GM13976 (cell line): Measurements from ENCODE around the gene MRPL53.
A peak's percentile ranks its signal among the peaks of the same experiment; 100 is the strongest.

Experiments
- DNase-seq: peaks from one replicate; pipeline ENCODE4 v3.0.0; 2012; ENCODE audit warnings: low spot score
- in situ Hi-C: fragments of 300-500 bp; cut with MboI; formaldehyde crosslinking; loops from one replicate; pipeline ENCODE4 v1.12.0; 2022; ENCODE audit warnings: low sequenced_read_pairs, mixed read lengths, inconsistent platforms; ENCODE audit not compliant: unreplicated experiment
- TF ChIP-seq, protein P1 (sequence below): IDR thresholded peaks from 2 replicates; pipeline ENCODE4 v1.5.1; 2012; ENCODE audit warnings: borderline replicate concordance, mild to moderate bottlenecking; ENCODE audit not compliant: insufficient read depth; ENCODE audit errors: extremely low read depth, missing control alignments, control extremely low read depth

Gene MRPL53

DNA sequence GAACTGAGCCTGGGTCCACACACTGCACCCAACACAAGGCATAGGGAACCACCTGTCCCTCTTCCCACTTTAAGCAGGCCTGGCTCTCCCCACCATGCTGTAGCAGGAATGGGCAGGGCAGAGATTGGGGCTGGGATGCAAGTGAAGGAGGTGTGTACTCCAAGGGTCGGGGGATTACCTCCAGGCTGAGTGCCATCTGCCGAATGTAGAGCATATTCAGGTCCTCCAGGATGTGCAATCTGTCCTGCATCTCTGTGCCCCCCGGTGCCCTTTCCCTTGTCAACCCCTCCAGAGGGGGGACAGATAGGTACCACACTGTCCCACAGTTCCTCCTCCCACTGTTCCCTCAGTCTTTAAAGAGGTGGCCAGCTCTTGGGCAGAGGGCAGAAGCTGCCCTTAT, 33.1 kb downstream of the MRPL53 start:
- TF ChIP-seq, protein P1, sequence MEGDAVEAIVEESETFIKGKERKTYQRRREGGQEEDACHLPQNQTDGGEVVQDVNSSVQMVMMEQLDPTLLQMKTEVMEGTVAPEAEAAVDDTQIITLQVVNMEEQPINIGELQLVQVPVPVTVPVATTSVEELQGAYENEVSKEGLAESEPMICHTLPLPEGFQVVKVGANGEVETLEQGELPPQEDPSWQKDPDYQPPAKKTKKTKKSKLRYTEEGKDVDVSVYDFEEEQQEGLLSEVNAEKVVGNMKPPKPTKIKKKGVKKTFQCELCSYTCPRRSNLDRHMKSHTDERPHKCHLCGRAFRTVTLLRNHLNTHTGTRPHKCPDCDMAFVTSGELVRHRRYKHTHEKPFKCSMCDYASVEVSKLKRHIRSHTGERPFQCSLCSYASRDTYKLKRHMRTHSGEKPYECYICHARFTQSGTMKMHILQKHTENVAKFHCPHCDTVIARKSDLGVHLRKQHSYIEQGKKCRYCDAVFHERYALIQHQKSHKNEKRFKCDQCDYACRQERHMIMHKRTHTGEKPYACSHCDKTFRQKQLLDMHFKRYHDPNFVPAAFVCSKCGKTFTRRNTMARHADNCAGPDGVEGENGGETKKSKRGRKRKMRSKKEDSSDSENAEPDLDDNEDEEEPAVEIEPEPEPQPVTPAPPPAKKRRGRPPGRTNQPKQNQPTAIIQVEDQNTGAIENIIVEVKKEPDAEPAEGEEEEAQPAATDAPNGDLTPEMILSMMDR = no peak
- in situ Hi-C loops = no loop called here
- DNase-seq = no peak

GRCh38 chr2:74438248-74438647, 34.2 kb downstream of the MRPL53 start:
- in situ Hi-C loops = no loop called here
- no peak for DNase-seq
- TF ChIP-seq, protein P1 = no peak

- peak; percentile 57 for DNase-seq
- TF ChIP-seq, protein P1 = no peak
- in situ Hi-C loops = no loop called here
Measured at GRCh38 chr2:74436848-74437695, 35.4 kb downstream of the MRPL53 start.

GRCh38 chr2:74436111-74436805, 36.2 kb downstream of the MRPL53 start:
- DNase-seq = no peak
- in situ Hi-C loops = no loop called here

DNA sequence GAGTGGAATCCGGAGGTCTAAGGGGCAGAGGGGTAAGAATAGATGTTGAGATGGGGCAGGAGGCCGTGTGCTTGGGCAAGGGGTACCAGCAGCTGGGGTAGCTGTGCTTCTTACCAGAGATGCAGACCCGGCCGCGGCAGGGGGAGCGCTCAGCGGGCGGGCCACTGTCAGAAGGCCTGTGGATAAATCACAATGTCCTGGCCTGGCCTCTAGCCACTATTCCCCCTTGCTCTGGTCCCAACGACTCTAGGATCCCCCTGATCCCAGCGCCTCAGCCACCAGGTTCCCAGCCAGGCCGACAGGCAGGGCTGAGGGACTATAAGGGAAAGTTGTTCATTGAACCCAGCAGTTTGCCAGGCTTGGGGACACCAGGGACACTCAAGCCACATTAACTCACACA, 42.0 kb downstream of the MRPL53 start:
- in situ Hi-C loops = no loop called here
- TF ChIP-seq, protein P1 = no peak
- DNase-seq = no peak

More at GRCh38 chr2:74436111-74436805, 36.2 kb downstream of the MRPL53 start:
- TF ChIP-seq, protein P1 = no peak

GRCh38 chr2:74429487-74430451, 42.7 kb downstream of the MRPL53 start:
- in situ Hi-C loops = no loop called here
- TF ChIP-seq, protein P1 = no peak
- DNase-seq = no peak
